ENCODE measurements around the gene TSC1. TPM values are rescaled to one million over a fixed set of nuclear protein-coding genes. Genes with fewer than 3 reads are reported as not detected.
A peak's percentile ranks its signal among the peaks of the same experiment; 100 is the strongest.
"Not testable (repeated sequence)": the region's sequence is repeated elsewhere in the genome, so short reads cannot be mapped to it uniquely, and the experiment has no call there.

The TSC1 gene
- total RNA-seq, 2 experiments from 2014 or later: 28.7 to 66.2 TPM

DNA sequence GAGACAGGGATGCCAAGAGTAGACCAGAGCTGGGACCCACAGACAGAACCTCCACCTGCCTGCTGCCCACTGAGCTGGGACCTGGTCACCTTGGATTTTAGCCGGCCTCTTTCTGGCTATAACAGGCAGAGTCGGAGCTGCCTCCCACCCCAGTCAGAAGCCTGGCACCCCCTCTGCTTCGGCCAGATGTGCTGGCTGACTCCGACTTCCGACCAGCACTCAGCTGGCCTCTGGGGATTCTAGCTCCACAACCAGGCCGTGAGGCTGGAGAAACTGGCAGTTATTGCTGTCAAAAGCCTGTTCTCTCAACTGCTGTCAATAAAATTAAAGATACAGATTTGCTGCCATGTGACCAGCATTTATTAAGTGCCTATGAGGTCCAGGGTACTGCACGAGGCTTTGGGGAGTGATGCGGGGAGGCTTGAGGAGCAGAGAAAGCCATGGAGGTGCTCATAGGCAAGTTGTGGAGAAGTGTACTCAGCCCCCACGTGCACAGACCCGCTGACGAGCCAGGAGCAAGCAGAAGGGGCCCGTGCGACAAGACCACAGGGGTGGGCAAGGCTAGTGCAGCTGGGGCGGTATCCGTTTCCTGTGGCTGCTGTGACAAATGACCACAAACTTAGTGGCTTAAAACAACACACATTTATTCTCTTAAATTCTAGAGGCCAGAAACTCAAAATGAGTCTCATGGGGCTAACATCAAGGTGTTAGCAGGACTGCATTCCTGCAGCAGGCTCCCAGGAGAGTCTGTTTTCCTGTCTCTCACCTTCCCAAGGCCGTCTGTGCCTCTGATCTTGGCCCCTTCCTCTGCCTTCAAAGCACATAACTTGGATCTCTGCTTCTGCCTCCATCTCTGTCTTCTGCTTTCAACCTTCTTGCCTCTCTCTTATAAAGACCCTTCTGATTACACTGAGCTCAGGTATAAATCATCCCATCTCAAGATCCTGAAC is 47.2 kb upstream of the TSC1 start:
- H3K4me1 ChIP-seq (ENCODE audit: insufficient read depth, low read length, poor library complexity, severe bottlenecking): peaks cover 21% of the 10 kb centered on the region
- H3K79me2 ChIP-seq (ENCODE audit: insufficient read depth, low read depth, low read length): no peaks in the 10 kb centered on the region
- H3K4me3 ChIP-seq (ENCODE audit: low read depth, low read length, poor library complexity, severe bottlenecking): no peak overlapping the region
- H3K36me3 ChIP-seq (ENCODE audit: insufficient read depth, low read length): no peaks in the 10 kb centered on the region
- ChIA-PET CTCF (ENCODE audit: unreplicated experiment) (no interaction called here), POLR2A (no interaction called here)
- H4K20me1 ChIP-seq (ENCODE audit: insufficient read depth, low read length): no peaks in the 10 kb centered on the region
- H3K4me2 ChIP-seq (ENCODE audit: low read length): no peak overlapping the region
- no peak for TF ChIP-seq EZH2phosphoT487 (IDR thresholded peaks at IDR 0.05; ENCODE audit: borderline replicate concordance, low read depth, low read length)
- TF ChIP-seq, protein P1, sequence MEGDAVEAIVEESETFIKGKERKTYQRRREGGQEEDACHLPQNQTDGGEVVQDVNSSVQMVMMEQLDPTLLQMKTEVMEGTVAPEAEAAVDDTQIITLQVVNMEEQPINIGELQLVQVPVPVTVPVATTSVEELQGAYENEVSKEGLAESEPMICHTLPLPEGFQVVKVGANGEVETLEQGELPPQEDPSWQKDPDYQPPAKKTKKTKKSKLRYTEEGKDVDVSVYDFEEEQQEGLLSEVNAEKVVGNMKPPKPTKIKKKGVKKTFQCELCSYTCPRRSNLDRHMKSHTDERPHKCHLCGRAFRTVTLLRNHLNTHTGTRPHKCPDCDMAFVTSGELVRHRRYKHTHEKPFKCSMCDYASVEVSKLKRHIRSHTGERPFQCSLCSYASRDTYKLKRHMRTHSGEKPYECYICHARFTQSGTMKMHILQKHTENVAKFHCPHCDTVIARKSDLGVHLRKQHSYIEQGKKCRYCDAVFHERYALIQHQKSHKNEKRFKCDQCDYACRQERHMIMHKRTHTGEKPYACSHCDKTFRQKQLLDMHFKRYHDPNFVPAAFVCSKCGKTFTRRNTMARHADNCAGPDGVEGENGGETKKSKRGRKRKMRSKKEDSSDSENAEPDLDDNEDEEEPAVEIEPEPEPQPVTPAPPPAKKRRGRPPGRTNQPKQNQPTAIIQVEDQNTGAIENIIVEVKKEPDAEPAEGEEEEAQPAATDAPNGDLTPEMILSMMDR (conservative IDR thresholded peaks at IDR 0.05; ENCODE audit: low read length): no peak
- no peak overlapping the region for H3K27ac ChIP-seq (ENCODE audit: low read depth, low read length, poor library complexity, severe bottlenecking)
- intact Hi-C loops (cut with micrococcal nuclease; ENCODE audit: unreplicated experiment): no loop called here
- no TSS peak for BruUV-seq (replicated peaks)
- no peaks in the 10 kb centered on the region for H3K9me3 ChIP-seq (ENCODE audit: low read length)
- H3K9me2 ChIP-seq (ENCODE audit: insufficient read depth, low read length): no peaks in the 10 kb centered on the region
- DNase-seq (ENCODE audit: low spot score): peak; percentile 22
- no peak overlapping the region for H2AFZ ChIP-seq (ENCODE audit: low read length)

DNA sequence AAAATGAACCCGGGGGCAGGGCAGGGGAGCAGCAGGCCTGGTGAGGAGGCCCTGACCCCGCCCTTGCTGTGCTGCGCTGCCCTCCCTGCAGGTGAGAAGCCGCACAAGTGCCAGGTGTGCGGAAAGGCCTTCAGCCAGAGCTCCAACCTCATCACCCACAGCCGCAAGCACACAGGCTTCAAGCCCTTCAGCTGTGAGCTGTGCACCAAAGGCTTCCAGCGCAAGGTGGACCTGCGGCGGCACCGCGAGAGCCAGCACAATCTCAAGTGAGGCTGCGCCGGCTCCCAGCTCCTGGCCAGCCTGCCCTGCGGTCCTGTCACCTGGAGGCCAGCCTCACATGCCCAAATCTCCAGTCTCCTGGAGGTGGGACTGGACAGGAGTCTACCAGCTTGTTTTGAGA is 46.4 kb upstream of the TSC1 start:
- CTCF ChIA-PET (ENCODE audit: unreplicated experiment): no interaction called here
- H3K9me2 ChIP-seq (ENCODE audit: insufficient read depth, low read length): no peaks in the 10 kb centered on the region
- H3K4me3 ChIP-seq (ENCODE audit: low read depth, low read length, poor library complexity, severe bottlenecking): no peak overlapping the region
- no peak for DNase-seq (ENCODE audit: low spot score)
- H3K9me3 ChIP-seq (ENCODE audit: low read length): no peaks in the 10 kb centered on the region
- H3K36me3 ChIP-seq (ENCODE audit: insufficient read depth, low read length): no peaks in the 10 kb centered on the region
- H4K20me1 ChIP-seq (ENCODE audit: insufficient read depth, low read length): no peaks in the 10 kb centered on the region
- intact Hi-C loops (cut with micrococcal nuclease; ENCODE audit: unreplicated experiment): no loop called here
- no TSS peak for BruUV-seq (replicated peaks)
- no peak overlapping the region for H3K27ac ChIP-seq (ENCODE audit: low read depth, low read length, poor library complexity, severe bottlenecking)
- no peak overlapping the region for H2AFZ ChIP-seq (ENCODE audit: low read length)
- H3K79me2 ChIP-seq (ENCODE audit: insufficient read depth, low read depth, low read length): no peaks in the 10 kb centered on the region
- POLR2A ChIA-PET: interaction anchor here (0.7 kb wide), 1 partner anchor 117 kb away, joined by 3 read pairs; no protein-coding TSS in a partner anchor
- no peak overlapping the region for H3K4me2 ChIP-seq (ENCODE audit: low read length)
- no peak for TF ChIP-seq EZH2phosphoT487 (IDR thresholded peaks at IDR 0.05; ENCODE audit: borderline replicate concordance, low read depth, low read length)
- TF ChIP-seq, protein P1 (conservative IDR thresholded peaks at IDR 0.05; ENCODE audit: low read length): no peak
- H3K4me1 ChIP-seq (ENCODE audit: insufficient read depth, low read length, poor library complexity, severe bottlenecking): peaks cover 21% of the 10 kb centered on the region

DNA sequence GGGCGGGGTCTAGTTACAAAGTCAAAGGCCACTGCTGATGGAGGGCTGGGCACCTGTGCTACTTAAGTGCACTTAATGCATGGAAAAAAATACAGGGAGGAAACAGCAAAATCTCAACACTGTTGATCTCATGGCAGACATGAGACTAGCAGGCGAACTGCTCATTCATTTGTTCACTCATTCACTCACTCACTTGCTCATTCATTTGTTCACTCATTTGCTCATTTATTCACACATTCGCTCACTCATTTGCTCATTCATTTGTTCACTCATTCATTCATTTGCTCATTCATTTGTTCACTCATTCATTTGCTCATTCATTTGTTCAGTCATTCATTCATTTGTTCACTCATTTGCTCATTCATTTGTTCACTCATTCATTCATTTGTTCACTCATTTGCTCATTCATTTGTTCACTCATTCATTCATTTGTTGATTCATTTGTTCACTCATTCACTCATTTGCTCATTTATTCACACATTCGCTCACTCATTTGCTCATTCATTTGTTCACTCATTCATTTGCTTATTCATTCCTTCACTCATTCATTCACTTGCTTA is 45.7 kb upstream of the TSC1 start:
- H3K4me3 ChIP-seq (ENCODE audit: low read depth, low read length, poor library complexity, severe bottlenecking); H3K9me3 ChIP-seq (ENCODE audit: low read length); intact Hi-C loops (cut with micrococcal nuclease; ENCODE audit: unreplicated experiment); H3K9me2 ChIP-seq (ENCODE audit: insufficient read depth, low read length); DNase-seq (ENCODE audit: low spot score); H4K20me1 ChIP-seq (ENCODE audit: insufficient read depth, low read length); BruUV-seq (replicated peaks); H3K4me2 ChIP-seq (ENCODE audit: low read length); H3K79me2 ChIP-seq (ENCODE audit: insufficient read depth, low read depth, low read length); H2AFZ ChIP-seq (ENCODE audit: low read length); H3K27ac ChIP-seq (ENCODE audit: low read depth, low read length, poor library complexity, severe bottlenecking); CTCF ChIA-PET (ENCODE audit: unreplicated experiment); H3K36me3 ChIP-seq (ENCODE audit: insufficient read depth, low read length): not testable (repeated sequence)
- H3K4me1 ChIP-seq (ENCODE audit: insufficient read depth, low read length, poor library complexity, severe bottlenecking): peaks cover 20% of the 10 kb centered on the region
- POLR2A ChIA-PET: interaction anchor here (0.7 kb wide), 1 partner anchor 118 kb away, joined by 3 read pairs; no protein-coding TSS in a partner anchor

Data from OCI-LY7 (cell line).